GM23338 (cell line): ENCODE data around the gene GAS6. TPM values are rescaled to one million over a fixed set of nuclear protein-coding genes. Genes with fewer than 3 reads are reported as not detected.

Source experiments
- ATAC-seq: fragments of 200-7000 bp; cut with Tn5 transposase; 3 replicates; pipeline ENCODE4 v1.9.1; 2020
- DNase-seq: peaks from one replicate; pipeline ENCODE4 v3.0.0-alpha.2; 2015; ENCODE audit warnings: low spot score
- H2AFZ ChIP-seq: fragments of 200-600 bp; sonication (generic); 2 replicates; pipeline ENCODE4 v1.8.0; 2016; ENCODE audit warnings: antibody characterized with exemption, mild to moderate bottlenecking, moderate library complexity
- H3F3A ChIP-seq: fragments of 200-600 bp; sonication (generic); replicated peaks from 2 replicates; pipeline ENCODE4 v1.8.0; 2017; ENCODE audit warnings: antibody characterized with exemption, mixed run types, low read depth
- H3K27ac ChIP-seq: fragments of 200-600 bp; sonication (generic); 2 replicates; pipeline ENCODE4 v1.6.1; 2016; ENCODE audit warnings: low read depth
- H3K27me3 ChIP-seq: fragments of 200-600 bp; sonication (generic); 2 replicates; pipeline ENCODE4 v1.8.0; 2016; ENCODE audit warnings: mild to moderate bottlenecking, mixed run types, moderate library complexity; ENCODE audit not compliant: insufficient read depth
- H3K36me3 ChIP-seq: fragments of 200-600 bp; sonication (generic); 2 replicates; pipeline ENCODE4 v1.8.0; 2016; ENCODE audit warnings: mild to moderate bottlenecking; ENCODE audit not compliant: insufficient read depth
- H3K4me1 ChIP-seq: fragments of 200-600 bp; sonication (generic); 2 replicates; pipeline ENCODE4 v1.8.0; 2016; ENCODE audit warnings: mild to moderate bottlenecking, moderate library complexity; ENCODE audit not compliant: insufficient read depth
- H3K4me2 ChIP-seq: fragments of 200-600 bp; sonication (generic); 2 replicates; pipeline ENCODE4 v1.7.1; 2017; ENCODE audit warnings: mixed run types
- H3K4me3 ChIP-seq: fragments of 200-600 bp; sonication (generic); 2 replicates; pipeline ENCODE4 v1.6.1; 2016; ENCODE audit warnings: mixed run types
- H3K79me2 ChIP-seq: fragments of 200-600 bp; sonication (generic); replicated peaks from 2 replicates; pipeline ENCODE4 v1.8.0; 2017; ENCODE audit warnings: mild to moderate bottlenecking; ENCODE audit not compliant: insufficient read depth
- H3K9me2 ChIP-seq: fragments of 200-600 bp; sonication (generic); 2 replicates; pipeline ENCODE4 v1.8.0; 2017; ENCODE audit not compliant: insufficient read depth
- H4K20me1 ChIP-seq: fragments of 200-600 bp; sonication (generic); replicated peaks from 2 replicates; pipeline ENCODE4 v1.8.0; 2017; ENCODE audit warnings: mild to moderate bottlenecking; ENCODE audit not compliant: insufficient read depth
- H3K27ac Mint-ChIP-seq: 2 replicates; pipeline ENCODE4 v1.8.0; 2020; ENCODE audit warnings: inconsistent platforms, mild to moderate bottlenecking, moderate library complexity, mixed read lengths
- H3K27me3 Mint-ChIP-seq: 3 replicates; pipeline ENCODE4 v1.8.0; 2022; ENCODE audit warnings: low read depth, mild to moderate bottlenecking, moderate library complexity, mixed read lengths, inconsistent platforms; ENCODE audit not compliant: insufficient read depth, poor library complexity
- H3K36me3 Mint-ChIP-seq: 3 replicates; pipeline ENCODE4 v1.8.0; 2021; ENCODE audit warnings: low read depth, mild to moderate bottlenecking, inconsistent platforms, moderate library complexity, mixed read lengths
- H3K4me1 Mint-ChIP-seq: 3 replicates; pipeline ENCODE4 v1.8.0; 2020; ENCODE audit warnings: mild to moderate bottlenecking, inconsistent platforms, mixed read lengths
- H3K4me3 Mint-ChIP-seq: 3 replicates; pipeline ENCODE4 v1.8.0; 2021; ENCODE audit warnings: moderate library complexity, mild to moderate bottlenecking, inconsistent platforms, mixed read lengths
- H3K9me3 Mint-ChIP-seq: 3 replicates; pipeline ENCODE4 v1.8.0; 2020; ENCODE audit warnings: moderate library complexity, mild to moderate bottlenecking, inconsistent platforms, mixed read lengths
- CTCF ChIP-seq, 2 experiments: fragments of 200-600 bp in 1 of 2; sonication (generic) in 1 of 2; conservative IDR thresholded peaks; 2 replicates each; pipeline versions ENCODE4 v1.5.1 to v1.6.1; 2016 to 2017; ENCODE audit warnings: antibody characterized with exemption in 2 of 2, low read depth in 2 of 2, mild to moderate bottlenecking in 2 of 2, moderate library complexity in 1 of 2
- polyA plus RNA-seq: library from polyadenylated mRNA; unstranded; fragments of >200 nt; fragmentation: Nextera tagmentation; extraction: Ambion mirVana; gene quantifications from 2 replicates; pipeline ENCODE4 v1.2.1, GENCODE V29; 2016
- total RNA-seq: library from RNA; depleted of rRNA; stranded (reverse); fragments of >200 nt; shearing (Covaris generic); gene quantifications from 2 replicates; pipeline ENCODE4 v1.2.3, GENCODE V29; 2014
- TF ChIP-seq, protein P1 (sequence below): fragments of 250-450 bp; sonication (Bioruptor Pico); IDR thresholded peaks from 2 replicates; pipeline ENCODE4 v1.5.0; 2020; ENCODE audit warnings: mild to moderate bottlenecking, moderate library complexity

The GAS6 gene
- total and polyA plus RNA-seq, 2 experiments from 2014 or later = 7.9 to 21.2 TPM

DNA sequence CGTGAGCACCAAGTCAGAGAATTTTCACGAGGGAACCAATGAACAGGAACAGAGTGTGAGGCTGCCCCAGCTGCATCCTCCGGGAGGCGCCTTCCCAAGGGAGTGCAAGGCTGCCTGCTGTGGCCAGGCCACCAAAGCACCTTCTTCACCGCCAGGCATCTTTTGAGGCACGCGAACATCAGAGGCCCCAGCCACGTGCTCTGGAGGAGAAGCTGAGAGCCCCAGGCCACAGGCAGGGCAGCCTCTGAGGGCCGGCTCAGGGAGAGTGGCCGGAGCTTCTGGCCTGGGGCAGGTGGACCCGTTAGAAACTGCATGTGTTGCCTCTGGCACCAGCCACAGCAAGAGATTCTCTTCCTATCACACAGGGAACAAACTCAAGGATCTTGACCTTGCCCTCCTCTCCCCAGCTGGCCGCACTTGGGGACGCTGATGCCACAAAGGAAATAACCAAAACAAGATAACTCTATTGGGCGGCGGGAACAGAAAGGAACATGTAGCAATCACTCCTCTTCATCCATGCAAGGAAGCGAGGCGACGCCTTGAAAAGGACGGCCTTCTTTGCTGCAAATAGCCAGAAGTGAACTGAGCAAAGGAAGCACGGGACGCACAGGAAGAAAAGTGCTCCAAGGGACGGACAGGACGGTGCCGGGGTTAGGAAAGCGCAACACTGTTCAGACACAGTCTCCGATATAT, 19.9 kb downstream of the GAS6 start:
- H3K4me1 ChIP-seq = peaks cover under 1% of the 10 kb centered on the region; the same call in 1 of the 2 replicates
- no peaks in the 10 kb centered on the region for H3K27me3 ChIP-seq
- ATAC-seq (peak; percentile 59), DNase-seq (peak; percentile 45)
- H3K79me2 ChIP-seq = no peaks in the 10 kb centered on the region; the same call in 1 of the 2 replicates
- TF ChIP-seq CTCF (conservative IDR thresholded peaks at IDR 0.05; ENCODE audit: low read depth in 2 of 2) = peak; percentile 23 to 57; a peak in 2 of 4 replicates
- TF ChIP-seq, protein P1, sequence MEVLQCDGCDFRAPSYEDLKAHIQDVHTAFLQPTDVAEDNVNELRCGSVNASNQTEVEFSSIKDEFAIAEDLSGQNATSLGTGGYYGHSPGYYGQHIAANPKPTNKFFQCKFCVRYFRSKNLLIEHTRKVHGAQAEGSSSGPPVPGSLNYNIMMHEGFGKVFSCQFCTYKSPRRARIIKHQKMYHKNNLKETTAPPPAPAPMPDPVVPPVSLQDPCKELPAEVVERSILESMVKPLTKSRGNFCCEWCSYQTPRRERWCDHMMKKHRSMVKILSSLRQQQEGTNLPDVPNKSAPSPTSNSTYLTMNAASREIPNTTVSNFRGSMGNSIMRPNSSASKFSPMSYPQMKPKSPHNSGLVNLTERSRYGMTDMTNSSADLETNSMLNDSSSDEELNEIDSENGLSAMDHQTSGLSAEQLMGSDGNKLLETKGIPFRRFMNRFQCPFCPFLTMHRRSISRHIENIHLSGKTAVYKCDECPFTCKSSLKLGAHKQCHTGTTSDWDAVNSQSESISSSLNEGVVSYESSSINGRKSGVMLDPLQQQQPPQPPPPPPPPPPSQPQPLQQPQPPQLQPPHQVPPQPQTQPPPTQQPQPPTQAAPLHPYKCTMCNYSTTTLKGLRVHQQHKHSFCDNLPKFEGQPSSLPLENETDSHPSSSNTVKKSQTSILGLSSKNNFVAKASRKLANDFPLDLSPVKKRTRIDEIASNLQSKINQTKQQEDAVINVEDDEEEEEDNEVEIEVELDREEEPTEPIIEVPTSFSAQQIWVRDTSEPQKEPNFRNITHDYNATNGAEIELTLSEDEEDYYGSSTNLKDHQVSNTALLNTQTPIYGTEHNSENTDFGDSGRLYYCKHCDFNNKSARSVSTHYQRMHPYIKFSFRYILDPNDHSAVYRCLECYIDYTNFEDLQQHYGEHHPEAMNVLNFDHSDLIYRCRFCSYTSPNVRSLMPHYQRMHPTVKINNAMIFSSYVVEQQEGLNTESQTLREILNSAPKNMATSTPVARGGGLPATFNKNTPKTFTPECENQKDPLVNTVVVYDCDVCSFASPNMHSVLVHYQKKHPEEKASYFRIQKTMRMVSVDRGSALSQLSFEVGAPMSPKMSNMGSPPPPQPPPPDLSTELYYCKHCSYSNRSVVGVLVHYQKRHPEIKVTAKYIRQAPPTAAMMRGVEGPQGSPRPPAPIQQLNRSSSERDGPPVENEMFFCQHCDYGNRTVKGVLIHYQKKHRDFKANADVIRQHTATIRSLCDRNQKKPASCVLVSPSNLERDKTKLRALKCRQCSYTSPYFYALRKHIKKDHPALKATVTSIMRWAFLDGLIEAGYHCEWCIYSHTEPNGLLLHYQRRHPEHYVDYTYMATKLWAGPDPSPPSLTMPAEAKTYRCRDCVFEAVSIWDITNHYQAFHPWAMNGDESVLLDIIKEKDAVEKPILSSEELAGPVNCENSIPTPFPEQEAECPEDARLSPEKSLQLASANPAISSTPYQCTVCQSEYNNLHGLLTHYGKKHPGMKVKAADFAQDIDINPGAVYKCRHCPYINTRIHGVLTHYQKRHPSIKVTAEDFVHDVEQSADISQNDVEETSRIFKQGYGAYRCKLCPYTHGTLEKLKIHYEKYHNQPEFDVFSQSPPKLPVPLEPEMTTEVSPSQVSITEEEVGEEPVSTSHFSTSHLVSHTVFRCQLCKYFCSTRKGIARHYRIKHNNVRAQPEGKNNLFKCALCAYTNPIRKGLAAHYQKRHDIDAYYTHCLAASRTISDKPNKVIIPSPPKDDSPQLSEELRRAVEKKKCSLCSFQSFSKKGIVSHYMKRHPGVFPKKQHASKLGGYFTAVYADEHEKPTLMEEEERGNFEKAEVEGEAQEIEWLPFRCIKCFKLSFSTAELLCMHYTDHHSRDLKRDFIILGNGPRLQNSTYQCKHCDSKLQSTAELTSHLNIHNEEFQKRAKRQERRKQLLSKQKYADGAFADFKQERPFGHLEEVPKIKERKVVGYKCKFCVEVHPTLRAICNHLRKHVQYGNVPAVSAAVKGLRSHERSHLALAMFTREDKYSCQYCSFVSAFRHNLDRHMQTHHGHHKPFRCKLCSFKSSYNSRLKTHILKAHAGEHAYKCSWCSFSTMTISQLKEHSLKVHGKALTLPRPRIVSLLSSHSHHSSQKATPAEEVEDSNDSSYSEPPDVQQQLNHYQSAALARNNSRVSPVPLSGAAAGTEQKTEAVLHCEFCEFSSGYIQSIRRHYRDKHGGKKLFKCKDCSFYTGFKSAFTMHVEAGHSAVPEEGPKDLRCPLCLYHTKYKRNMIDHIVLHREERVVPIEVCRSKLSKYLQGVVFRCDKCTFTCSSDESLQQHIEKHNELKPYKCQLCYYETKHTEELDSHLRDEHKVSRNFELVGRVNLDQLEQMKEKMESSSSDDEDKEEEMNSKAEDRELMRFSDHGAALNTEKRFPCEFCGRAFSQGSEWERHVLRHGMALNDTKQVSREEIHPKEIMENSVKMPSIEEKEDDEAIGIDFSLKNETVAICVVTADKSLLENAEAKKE (CRISPR knock-in tag) = no peak
- H3K27ac ChIP-seq = no peak overlapping the region
- H3K4me2 ChIP-seq = no peak overlapping the region
- H4K20me1 ChIP-seq = no peaks in the 10 kb centered on the region
- H3K36me3 ChIP-seq = no peaks in the 10 kb centered on the region
- Mint-ChIP-seq H3K36me3 (no peaks in the 10 kb centered on the region), H3K9me3 (no peaks in the 10 kb centered on the region), H3K27ac (no peak overlapping the region; the same call in 1 of the 2 replicates), H3K4me1 (peaks cover 12% of the 10 kb centered on the region; the same call in 2 of the 3 replicates), H3K4me3 (no peak overlapping the region), H3K27me3 (no peaks in the 10 kb centered on the region)
- no peak overlapping the region for H3K4me3 ChIP-seq
- H3F3A ChIP-seq = no peaks in the 10 kb centered on the region
- no peaks in the 10 kb centered on the region; the same call in 1 of the 2 replicates for H3K9me2 ChIP-seq
- no peak overlapping the region for H2AFZ ChIP-seq
